ENCODE results near the gene TSN.

- TF ChIP-seq CTCF (IDR thresholded peaks at IDR 0.05) = no peak
- no peak for TF ChIP-seq POLR2A (IDR thresholded peaks at IDR 0.05)
Measured at GRCh38 chr2:121741450-121741849, 14.0 kb upstream of the TSN start.
